Endothelial cell of umbilical vein (primary cell): ENCODE results near the gene NEK2. TPM values are rescaled to one million over a fixed set of nuclear protein-coding genes. Genes with fewer than 3 reads are reported as not detected.

Source experiments
- BruUV-seq: library from RNA; stranded (reverse); fragments of 400-500 nt; replicated peaks from 2 replicates; lab custom pipeline; 2021; lab: Mats Ljungman, UMichigan
- CTCF ChIA-PET: fragments of 300-600, 350-600 bp; sonication (Branson Sonifier 250); formaldehyde crosslinking; loops from one replicate; lab custom pipeline; 2021; ENCODE audit warnings: antibody characterized with exemption, inconsistent platforms; lab: Charles Lee
- POLR2A ChIA-PET: fragments of 300-600, 350-600 bp; sonication (Branson Sonifier 250); formaldehyde crosslinking; loops from one replicate; lab custom pipeline; 2021; ENCODE audit warnings: antibody characterized with exemption, inconsistent platforms; lab: Charles Lee
- DNase-seq: peaks from one replicate; pipeline ENCODE4 v3.0.0-alpha.2; 2011; ENCODE audit warnings: low read depth, low spot score
- FAIRE-seq: peaks from 2 replicates; lab custom pipeline; 2011; peaks lifted over from hg19 to GRCh38; lab: Jason Lieb, UNC
- H2AFZ ChIP-seq: 2 replicates; pipeline ENCODE4 v1.6.0; 2012; ENCODE audit warnings: low read depth, low read length, control low read depth, inconsistent platforms
- H3K27ac ChIP-seq: 2 replicates; pipeline ENCODE4 v1.5.1; 2011; ENCODE audit warnings: low read depth, mild to moderate bottlenecking, control low read depth, low read length, moderate library complexity; ENCODE audit not compliant: insufficient read depth
- H3K27me3 ChIP-seq, 2 experiments: 2 replicates each; pipeline versions ENCODE4 v1.6.0 to v1.6.1; 2011; ENCODE audit warnings: low read length in 2 of 2, mixed read lengths in 1 of 2; ENCODE audit not compliant: control insufficient read depth in 2 of 2, insufficient read depth in 2 of 2
- H3K36me3 ChIP-seq, 2 experiments: 2 replicates in 1 of 2; 3 replicates in 1 of 2; pipeline ENCODE4 v1.5.1; 2011; ENCODE audit warnings: low read length in 2 of 2, mild to moderate bottlenecking in 1 of 2, moderate library complexity in 1 of 2; ENCODE audit not compliant: control insufficient read depth in 2 of 2, insufficient read depth in 2 of 2; ENCODE audit errors: extremely low read depth in 1 of 2
- H3K4me1 ChIP-seq: 3 replicates; pipeline ENCODE4 v1.5.1; 2011; ENCODE audit warnings: mild to moderate bottlenecking, low read length; ENCODE audit not compliant: control insufficient read depth, insufficient read depth; ENCODE audit errors: extremely low read depth
- H3K4me2 ChIP-seq: 2 replicates; pipeline ENCODE4 v1.6.1; 2011; ENCODE audit warnings: low read length, control low read depth, mixed read lengths; ENCODE audit not compliant: insufficient read depth
- H3K4me3 ChIP-seq, 3 experiments: fragments of 200-600 bp in 1 of 3; sonication (generic), shearing (Covaris generic) in 1 of 3; replicated peaks in 1 of 3; 2 replicates each; pipeline ENCODE4 v1.5.1; 2011 to 2016; ENCODE audit warnings: control low read depth in 3 of 3, low read length in 3 of 3, mild to moderate bottlenecking in 2 of 3, inconsistent platforms in 1 of 3, low read depth in 1 of 3, moderate library complexity in 1 of 3; ENCODE audit not compliant: insufficient read depth in 1 of 3
- H3K79me2 ChIP-seq: 2 replicates; pipeline ENCODE4 v1.6.0; 2012; ENCODE audit warnings: low read length, inconsistent platforms; ENCODE audit not compliant: control insufficient read depth, insufficient read depth
- H3K9ac ChIP-seq: replicated peaks from 2 replicates; pipeline ENCODE3; 2011; ENCODE audit warnings: low read length, control low read depth; ENCODE audit not compliant: insufficient read depth; ENCODE audit errors: extremely low read depth
- H3K9me1 ChIP-seq: replicated peaks from 3 replicates; pipeline ENCODE4 v1.6.0; 2011; ENCODE audit warnings: mild to moderate bottlenecking, low read length; ENCODE audit not compliant: control insufficient read depth, insufficient read depth; ENCODE audit errors: extremely low read depth
- H3K9me3 ChIP-seq: replicated peaks from 2 replicates; pipeline ENCODE4 v1.5.1; 2012; ENCODE audit warnings: low read length, inconsistent platforms; ENCODE audit not compliant: control insufficient read depth, insufficient read depth
- H4K20me1 ChIP-seq: replicated peaks from 2 replicates; pipeline ENCODE3; 2011; ENCODE audit warnings: mild to moderate bottlenecking, low read length; ENCODE audit not compliant: control insufficient read depth, insufficient read depth; ENCODE audit errors: extremely low read depth
- EZH2 ChIP-seq: IDR thresholded peaks from 2 replicates; pipeline ENCODE4 v1.6.1; 2012; ENCODE audit warnings: borderline replicate concordance, low read depth, mild to moderate bottlenecking, moderate library complexity, low read length, inconsistent platforms; ENCODE audit not compliant: severe bottlenecking
- FOS ChIP-seq: IDR thresholded peaks from 2 replicates; pipeline ENCODE4 v1.6.1; 2011; ENCODE audit warnings: mild to moderate bottlenecking, low read length, moderate library complexity, borderline replicate concordance; ENCODE audit not compliant: insufficient read depth
- GATA2 ChIP-seq: IDR thresholded peaks from 2 replicates; pipeline ENCODE4 v1.7.0; 2011; ENCODE audit warnings: low read depth, mild to moderate bottlenecking, moderate library complexity, mixed read lengths, low read length; ENCODE audit not compliant: insufficient read length, insufficient read depth
- JUN ChIP-seq: IDR thresholded peaks from 2 replicates; pipeline ENCODE4 v1.6.1; 2011; ENCODE audit warnings: borderline replicate concordance, low read depth; ENCODE audit not compliant: insufficient read length, insufficient read depth
- MYC ChIP-seq: IDR thresholded peaks from one replicate; pipeline ENCODE4 v1.6.1; 2011; ENCODE audit warnings: mild to moderate bottlenecking, low read depth, low read length
- POLR2A ChIP-seq: IDR thresholded peaks from 2 replicates; pipeline ENCODE4 v1.6.1; 2012; ENCODE audit warnings: low read depth, mild to moderate bottlenecking, control low read depth, low read length
- POLR2AphosphoS5 ChIP-seq: IDR thresholded peaks from 2 replicates; pipeline ENCODE4 v1.6.1; 2012; ENCODE audit warnings: low read depth, mild to moderate bottlenecking, control low read depth, low read length, moderate library complexity; ENCODE audit not compliant: insufficient read depth
- dilution Hi-C: fragments of 300-500 bp; cut with MboI; formaldehyde crosslinking; loops from one replicate; pipeline ENCODE4 v1.15.0; 2019; ENCODE audit warnings: low sequenced_read_pairs; ENCODE audit not compliant: extremely low pct_ligation_motif_present
- intact Hi-C: fragments of 100-400 bp; cut with micrococcal nuclease; formaldehyde crosslinking; loops from one replicate; pipeline ENCODE4 v1.10.0; 2022
- polyA plus RNA-seq, 4 experiments: library from polyadenylated mRNA; depleted of rRNA in 3 of 4; stranded (reverse) in 3 of 4; unstranded in 1 of 4; fragments of >200 nt; gene quantifications; 2 replicates each; pipeline versions ENCODE4 v1.2.1 to v1.2.3, GENCODE V29; 2011 to 2012; ENCODE audit warnings: missing spikeins in 1 of 4
- total RNA-seq: library from RNA; stranded (reverse); gene quantifications from 2 replicates; pipeline ENCODE4 v1.2.3, GENCODE V29; 2021
- TF ChIP-seq, protein P1 (sequence below): IDR thresholded peaks from 2 replicates; pipeline ENCODE4 v1.6.1; 2011; ENCODE audit not compliant: insufficient read depth, insufficient read length
- TF ChIP-seq, protein P2 (sequence below), 2 donors: IDR thresholded peaks; 1 replicate in 1 of 2; 2 replicates in 1 of 2; pipeline ENCODE4 v1.5.1; 2011; ENCODE audit warnings: low read length in 2 of 2, mild to moderate bottlenecking in 2 of 2, moderate library complexity in 2 of 2, control low read depth in 1 of 2, inconsistent platforms in 1 of 2, low read depth in 1 of 2; ENCODE audit not compliant: insufficient read depth in 1 of 2; ENCODE audit errors: extremely low read depth in 1 of 2

Gene NEK2
- total and polyA plus RNA-seq, 2 donors (not counting 3 experiments of a cell fraction or from before 2014, with no cell fraction given), result 6.6 to 19.0 TPM

DNA sequence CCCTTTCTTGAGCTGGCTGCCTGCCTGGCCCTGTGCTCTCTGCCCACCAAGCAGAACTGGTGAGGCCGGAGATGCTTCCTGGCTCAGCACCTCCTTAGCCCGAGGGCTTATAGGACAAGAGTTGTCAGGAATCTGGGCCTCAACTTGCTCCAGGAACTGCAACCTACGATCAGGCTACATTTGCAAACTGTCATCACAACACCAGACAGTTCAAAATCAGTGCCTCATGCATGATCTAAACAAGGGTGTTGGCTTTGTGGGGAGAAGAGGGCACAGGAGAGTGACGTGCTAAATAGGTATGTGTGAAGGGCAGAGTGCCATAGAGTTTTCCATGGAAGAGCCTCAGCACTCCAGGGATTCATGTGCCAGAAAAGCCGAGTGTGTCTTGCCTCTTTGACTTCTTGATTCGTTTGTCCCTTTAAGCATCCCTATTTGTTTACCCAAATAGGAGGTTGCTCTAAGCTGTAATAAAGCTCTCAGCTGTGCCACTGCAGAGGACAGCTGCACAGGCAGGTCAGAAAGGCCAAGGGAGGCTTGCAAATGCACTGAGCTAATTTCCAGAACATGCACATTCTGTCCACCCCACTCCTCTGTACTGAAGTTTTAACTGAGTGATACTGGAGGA is 30.2 kb upstream of the NEK2 start:
- ChIA-PET CTCF (no interaction called here), POLR2A (no interaction called here)
- no peaks in the 10 kb centered on the region for H3K9me1 ChIP-seq
- H4K20me1 ChIP-seq, result no peaks in the 10 kb centered on the region
- no TSS peak for BruUV-seq
- H3K4me1 ChIP-seq, result no peaks in the 10 kb centered on the region
- dilution Hi-C loops (no loop called here), intact Hi-C loops (no loop called here)
- peaks cover 5 to 6% of the 10 kb centered on the region in 2 experiments for H3K27me3 ChIP-seq
- no peak for DNase-seq
- H3K79me2 ChIP-seq, result no peaks in the 10 kb centered on the region
- H3K9me3 ChIP-seq, result no peaks in the 10 kb centered on the region
- TF ChIP-seq, protein P1, sequence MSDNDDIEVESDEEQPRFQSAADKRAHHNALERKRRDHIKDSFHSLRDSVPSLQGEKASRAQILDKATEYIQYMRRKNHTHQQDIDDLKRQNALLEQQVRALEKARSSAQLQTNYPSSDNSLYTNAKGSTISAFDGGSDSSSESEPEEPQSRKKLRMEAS, result no peak
- no peak for TF ChIP-seq JUN
- TF ChIP-seq GATA2, result no peak
- TF ChIP-seq POLR2AphosphoS5, result no peak
- TF ChIP-seq, protein P2, sequence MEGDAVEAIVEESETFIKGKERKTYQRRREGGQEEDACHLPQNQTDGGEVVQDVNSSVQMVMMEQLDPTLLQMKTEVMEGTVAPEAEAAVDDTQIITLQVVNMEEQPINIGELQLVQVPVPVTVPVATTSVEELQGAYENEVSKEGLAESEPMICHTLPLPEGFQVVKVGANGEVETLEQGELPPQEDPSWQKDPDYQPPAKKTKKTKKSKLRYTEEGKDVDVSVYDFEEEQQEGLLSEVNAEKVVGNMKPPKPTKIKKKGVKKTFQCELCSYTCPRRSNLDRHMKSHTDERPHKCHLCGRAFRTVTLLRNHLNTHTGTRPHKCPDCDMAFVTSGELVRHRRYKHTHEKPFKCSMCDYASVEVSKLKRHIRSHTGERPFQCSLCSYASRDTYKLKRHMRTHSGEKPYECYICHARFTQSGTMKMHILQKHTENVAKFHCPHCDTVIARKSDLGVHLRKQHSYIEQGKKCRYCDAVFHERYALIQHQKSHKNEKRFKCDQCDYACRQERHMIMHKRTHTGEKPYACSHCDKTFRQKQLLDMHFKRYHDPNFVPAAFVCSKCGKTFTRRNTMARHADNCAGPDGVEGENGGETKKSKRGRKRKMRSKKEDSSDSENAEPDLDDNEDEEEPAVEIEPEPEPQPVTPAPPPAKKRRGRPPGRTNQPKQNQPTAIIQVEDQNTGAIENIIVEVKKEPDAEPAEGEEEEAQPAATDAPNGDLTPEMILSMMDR (IDR thresholded peaks at IDR 0.05; ENCODE audit: extremely low read depth in 1 of 2, insufficient read depth in 1 of 2, low read depth in 1 of 2, low read length in 2 of 2), result no peak
- TF ChIP-seq MYC, result no peak
- TF ChIP-seq EZH2, result no peak
- TF ChIP-seq FOS, result no peak
- no peak for TF ChIP-seq POLR2A
- H3K4me3 ChIP-seq, result no peak overlapping the region
- H2AFZ ChIP-seq, result no peak overlapping the region
- H3K9ac ChIP-seq, result no peak overlapping the region
- H3K27ac ChIP-seq, result no peak overlapping the region
- FAIRE-seq, result no peak
- no peak overlapping the region for H3K4me2 ChIP-seq
- no peaks in the 10 kb centered on the region for H3K36me3 ChIP-seq
